GM18870 (cell line): ENCODE measurements around the gene ARMC10.
"Not testable (repeated sequence)": the region's sequence is repeated elsewhere in the genome, so short reads cannot be mapped to it uniquely, and the experiment has no call there.

Experiments used
- ATAC-seq: cut with Tn5 transposase; IDR thresholded peaks from one replicate; pipeline ENCODE4 v1.9.1; 2021; ENCODE audit warnings: moderate library complexity; ENCODE audit not compliant: unreplicated experiment

ARMC10 gene

GRCh38 chr7:103074519-103075336 lies at the start of gene ARMC10, which contains the start of gene FBXL13:
TSS of gene ARMC10 (plus strand) at chr7:103075140. CDS start at chr7:103075273, 133 bp downstream.
TSS of gene FBXL13 (minus strand) at chr7:103074796.
- ATAC-seq = peak; percentile 83

- no peak for ATAC-seq
Measured at GRCh38 chr7:103025341-103025740, 49.6 kb upstream of the ARMC10 start.

GRCh38 chr7:103031024-103031423 lies 43.9 kb upstream of the ARMC10 start:
- no peak for ATAC-seq

GRCh38 chr7:103031781-103032180 lies 43.2 kb upstream of the ARMC10 start:
- ATAC-seq = no peak

GRCh38 chr7:103034318-103034717 lies 40.6 kb upstream of the ARMC10 start:
- not testable (repeated sequence) for ATAC-seq

- ATAC-seq = no peak
Measured at GRCh38 chr7:103037476-103037822, 37.5 kb upstream of the ARMC10 start.

GRCh38 chr7:103037823-103038739 lies 36.9 kb upstream of the ARMC10 start:
- ATAC-seq = not testable (repeated sequence)

GRCh38 chr7:103041815-103042214 lies 33.1 kb upstream of the ARMC10 start:
- not testable (repeated sequence) for ATAC-seq

- no peak for ATAC-seq
Measured at GRCh38 chr7:103048833-103049232, 26.1 kb upstream of the ARMC10 start.

GRCh38 chr7:103051519-103051918 lies 23.4 kb upstream of the ARMC10 start:
- ATAC-seq = no peak

GRCh38 chr7:103056006-103056405 lies 18.9 kb upstream of the ARMC10 start:
- ATAC-seq = not testable (repeated sequence)

- ATAC-seq = no peak
Measured at GRCh38 chr7:103058122-103058521, 16.8 kb upstream of the ARMC10 start.

GRCh38 chr7:103059471-103059870 lies 15.5 kb upstream of the ARMC10 start:
- ATAC-seq = no peak

- no peak for ATAC-seq
Measured at GRCh38 chr7:103063895-103064294, 11.0 kb upstream of the ARMC10 start.

- no peak for ATAC-seq
Measured at GRCh38 chr7:103065667-103066066, 9.3 kb upstream of the ARMC10 start.

- no peak for ATAC-seq
Measured at GRCh38 chr7:103068414-103069403, 6.2 kb upstream of the ARMC10 start.

GRCh38 chr7:103071000-103071399 lies 3.9 kb upstream of the ARMC10 start:
- no peak for ATAC-seq

GRCh38 chr7:103073989-103074518 lies 886 bp upstream of the ARMC10 start:
- no peak for ATAC-seq

- ATAC-seq = peak; percentile 36
Measured at GRCh38 chr7:103075337-103075918, 488 bp downstream of the ARMC10 start.

- ATAC-seq = no peak
Measured at GRCh38 chr7:103076764-103077163, 1.8 kb downstream of the ARMC10 start.
